HG03039 (cell line): ENCODE results near the gene ADRA2B.

ENCODE experiments used
- ATAC-seq: cut with Tn5 transposase; IDR thresholded peaks from one replicate; pipeline ENCODE4 v1.9.1; 2021; ENCODE audit warnings: mild to moderate bottlenecking, moderate library complexity; ENCODE audit not compliant: unreplicated experiment

The ADRA2B gene

DNA sequence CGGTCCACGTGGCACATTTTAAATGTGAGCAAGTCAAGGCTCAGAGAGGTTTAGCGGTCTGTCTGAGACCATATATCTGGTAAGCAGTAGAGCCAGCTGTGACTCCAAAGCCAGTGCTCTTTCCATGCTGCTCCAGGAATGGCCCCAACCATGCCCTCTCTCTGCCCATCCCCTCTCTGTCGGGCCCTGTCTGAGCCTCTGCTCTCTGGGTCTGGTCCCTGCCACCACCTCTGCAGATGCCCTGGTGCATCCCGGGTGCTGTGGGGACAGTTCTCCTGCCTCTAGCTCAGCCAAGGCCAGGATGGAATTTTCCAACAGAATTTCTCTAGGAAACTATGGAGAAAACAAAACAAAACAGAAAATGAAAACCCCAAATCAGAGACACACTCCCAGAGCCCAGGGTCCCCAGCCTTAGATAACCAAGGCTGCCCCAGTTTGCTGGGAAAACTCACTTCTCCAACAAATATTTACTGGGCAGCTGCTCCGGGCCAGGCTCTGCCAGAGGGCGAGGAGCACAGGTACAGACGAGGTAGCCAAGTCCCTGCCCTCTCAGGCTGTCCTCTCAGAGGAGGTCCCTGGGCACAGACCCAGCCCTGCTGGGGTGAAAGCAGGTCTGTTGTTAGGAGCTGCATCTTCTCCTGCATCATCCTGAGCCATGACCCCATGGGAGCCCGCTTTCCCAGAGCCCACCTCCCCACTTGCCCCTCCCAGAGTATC is 9.2 kb downstream of the ADRA2B start:
- ATAC-seq = no peak

GRCh38 chr2:96105994-96106715 is 10.2 kb downstream of the ADRA2B start:
- ATAC-seq = no peak

GRCh38 chr2:96105152-96105915 is 11.0 kb downstream of the ADRA2B start:
- ATAC-seq = no peak

GRCh38 chr2:96104487-96104861 is 11.9 kb downstream of the ADRA2B start:
- ATAC-seq = no peak

DNA sequence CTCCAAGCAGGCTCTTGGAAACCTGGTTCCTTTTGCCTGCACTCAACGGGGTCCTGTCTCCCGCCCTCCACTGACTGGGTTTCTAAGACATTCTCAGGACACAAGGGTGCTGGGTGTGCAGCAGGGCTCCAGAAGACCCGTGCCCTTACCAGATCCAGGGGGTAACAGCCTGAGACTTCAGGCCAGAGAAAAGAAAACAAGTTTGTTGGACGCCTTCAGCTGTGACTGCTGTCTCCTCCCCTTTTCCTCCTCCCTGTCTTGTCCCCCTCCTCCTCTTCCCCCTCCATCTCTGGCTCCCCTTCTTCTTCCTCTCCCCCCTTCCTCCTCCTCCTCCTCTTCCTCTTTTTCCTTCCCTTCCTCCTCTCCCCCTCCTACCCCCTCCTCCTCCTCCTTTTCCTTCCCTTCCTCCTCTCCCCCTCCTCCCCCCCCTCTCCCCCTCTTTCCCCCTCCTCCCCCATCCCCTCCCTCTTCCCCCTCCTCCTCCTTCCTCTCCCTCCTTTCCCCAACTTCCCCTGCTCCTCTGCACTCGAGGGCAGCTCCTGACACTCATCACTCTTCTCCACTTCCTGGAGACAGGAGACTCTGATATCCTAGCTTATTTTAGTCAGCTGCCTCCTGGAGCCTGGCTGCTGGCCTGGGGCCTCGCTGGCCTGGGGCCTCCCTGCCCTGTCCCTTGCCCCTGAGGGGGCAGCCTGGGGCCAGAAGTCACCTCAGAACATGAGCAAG is 12.4 kb downstream of the ADRA2B start:
- no peak for ATAC-seq

GRCh38 chr2:96103187-96103601 is 13.2 kb downstream of the ADRA2B start:
- ATAC-seq = no peak

GRCh38 chr2:96102596-96103186 is 13.7 kb downstream of the ADRA2B start:
- no peak for ATAC-seq

GRCh38 chr2:96100893-96101304 is 15.5 kb downstream of the ADRA2B start:
- ATAC-seq = no peak

DNA sequence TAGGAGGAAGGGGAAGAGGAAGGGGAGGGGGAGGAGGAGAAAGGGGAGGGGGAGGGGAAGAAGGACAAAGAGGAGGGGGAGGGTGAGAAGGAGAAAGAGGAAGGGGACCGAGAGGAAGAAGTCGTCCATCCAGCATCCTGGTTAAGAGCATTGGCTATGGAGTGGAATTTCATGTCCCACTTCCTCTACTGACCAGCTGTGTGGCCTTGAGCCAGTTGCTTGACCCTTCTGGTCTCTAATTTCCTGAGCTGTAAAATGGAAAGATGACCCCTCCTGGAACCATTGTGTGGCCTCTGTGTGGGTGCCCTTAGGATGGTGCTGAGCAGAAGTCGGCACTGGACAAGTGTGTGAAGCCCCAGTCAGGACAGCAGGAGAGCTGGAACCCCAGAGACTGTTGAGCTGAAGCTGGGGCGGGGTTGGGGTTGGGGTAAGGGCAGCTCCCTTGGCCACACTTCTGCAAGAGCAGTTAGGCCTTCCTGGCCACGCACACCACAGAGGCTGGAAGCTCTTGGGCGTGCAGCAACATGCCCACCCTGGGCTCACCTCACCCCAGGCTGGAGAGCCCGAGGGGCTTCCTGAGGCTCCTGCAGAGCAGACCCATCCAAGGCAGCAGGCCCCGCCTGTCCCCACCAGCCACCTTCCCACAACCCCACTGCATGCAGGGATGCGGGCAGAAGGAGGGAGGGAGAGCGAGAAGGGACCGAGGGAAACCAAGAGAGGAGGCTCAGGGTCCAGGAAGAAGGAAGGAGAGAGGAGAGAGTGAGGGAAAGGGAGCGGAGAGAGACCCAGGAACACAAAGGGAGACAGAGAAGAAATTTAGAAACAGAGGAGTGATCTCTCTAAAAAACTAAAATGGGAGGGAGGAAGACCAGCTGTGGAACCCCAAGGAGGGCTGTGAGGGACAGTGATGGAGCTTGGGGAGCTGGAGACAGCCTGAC is 16.2 kb downstream of the ADRA2B start:
- ATAC-seq = no peak

DNA sequence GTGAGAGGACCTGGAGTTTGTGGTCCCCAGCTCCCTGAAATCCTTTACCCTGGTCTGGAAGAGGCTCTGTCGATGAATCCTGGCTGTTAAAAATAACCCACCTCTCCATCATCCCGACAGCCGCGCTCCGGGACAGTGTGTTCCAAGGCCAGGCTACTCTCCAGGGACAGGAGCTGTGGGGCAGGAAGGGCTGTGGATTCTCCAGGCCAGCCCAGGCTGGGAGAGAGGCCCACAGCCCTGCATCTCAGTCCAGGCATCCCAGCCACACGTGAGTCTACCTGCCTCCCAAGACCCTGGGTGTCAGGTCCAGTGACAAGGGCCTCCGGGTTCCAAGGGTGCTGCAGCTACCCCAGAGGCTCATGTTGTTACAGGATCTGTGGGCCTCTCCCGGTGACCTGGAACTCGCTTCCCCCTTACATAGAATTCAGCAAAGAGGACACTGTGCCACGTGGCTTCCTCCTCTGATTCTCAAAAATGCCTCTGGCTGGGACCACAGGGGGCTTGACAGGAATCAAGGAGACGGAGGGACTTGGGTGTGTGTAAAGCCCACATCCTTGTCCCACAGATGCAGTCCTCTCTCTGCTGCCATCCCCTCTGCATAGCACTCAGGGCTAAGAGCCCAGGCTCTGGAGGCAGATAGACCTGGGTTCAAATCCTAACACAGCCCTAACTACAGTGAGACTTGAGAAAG is 17.3 kb downstream of the ADRA2B start:
- no peak for ATAC-seq

DNA sequence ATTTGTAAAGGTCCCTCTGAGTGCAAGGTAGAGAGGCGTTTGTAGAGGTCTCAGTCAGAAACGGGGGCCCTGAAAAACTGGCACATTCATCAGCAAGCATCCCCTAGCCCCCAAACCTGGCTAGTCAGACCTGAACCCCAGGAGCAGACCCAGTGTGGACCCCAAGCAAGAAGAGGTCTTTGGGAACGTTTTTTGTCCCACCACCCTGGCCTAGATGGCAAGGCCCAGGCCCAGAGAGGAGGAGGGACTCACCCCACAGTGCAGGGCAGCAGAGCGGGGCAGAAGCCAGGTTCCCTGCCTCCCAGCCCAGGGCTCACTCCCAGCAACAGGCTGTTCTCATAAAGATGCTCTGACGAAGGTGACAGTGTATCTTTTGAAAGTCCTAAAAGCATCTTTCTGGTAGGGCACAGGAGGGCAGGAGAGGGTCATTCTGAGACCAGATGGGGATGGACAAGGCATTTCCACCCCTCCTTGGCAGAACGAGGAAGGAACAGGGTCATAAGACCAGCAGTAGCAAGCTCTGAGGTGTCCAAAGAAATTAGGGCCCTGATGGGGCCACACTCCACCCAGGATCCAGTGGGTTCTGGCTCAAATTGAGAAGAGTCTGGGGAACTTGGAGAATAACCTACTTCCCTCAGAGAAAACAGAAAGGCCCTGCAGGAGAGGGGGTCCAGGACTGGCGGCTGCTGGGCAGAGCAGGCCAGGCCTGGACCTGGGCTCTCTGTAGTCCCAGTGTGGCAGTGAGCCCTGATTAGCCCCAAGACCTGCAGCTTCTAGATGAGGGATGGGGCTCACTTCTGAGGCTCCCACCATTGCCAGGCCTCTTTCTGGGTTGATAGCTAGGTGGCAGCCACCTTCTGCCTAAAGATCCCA is 18.2 kb downstream of the ADRA2B start:
- no peak for ATAC-seq

DNA sequence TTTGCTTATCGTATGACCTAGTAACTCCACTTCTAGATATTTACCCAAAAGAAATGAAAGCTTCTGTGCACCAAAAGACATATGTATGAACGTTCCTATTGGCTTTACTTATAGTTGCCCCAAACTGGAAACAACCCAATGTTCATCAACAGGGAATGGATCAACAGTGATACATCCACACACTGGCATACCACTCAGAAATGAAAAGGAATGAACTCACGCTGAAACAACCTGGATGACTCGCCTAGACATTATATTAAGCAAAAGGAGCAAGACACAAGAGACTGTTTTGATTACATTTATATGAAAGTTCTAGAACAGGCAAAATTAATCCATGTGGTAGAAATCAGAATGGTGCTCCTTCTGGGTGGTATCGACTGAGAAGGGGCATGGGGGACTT is 18.9 kb downstream of the ADRA2B start:
- ATAC-seq = no peak

- no peak for ATAC-seq
Measured at GRCh38 chr2:96095116-96095636, 21.2 kb downstream of the ADRA2B start.

GRCh38 chr2:96093528-96093927 is 22.8 kb downstream of the ADRA2B start:
- no peak for ATAC-seq

- ATAC-seq = no peak
Measured at GRCh38 chr2:96092951-96093350, 23.4 kb downstream of the ADRA2B start.

GRCh38 chr2:96092573-96092877 is 23.8 kb downstream of the ADRA2B start:
- ATAC-seq = no peak

DNA sequence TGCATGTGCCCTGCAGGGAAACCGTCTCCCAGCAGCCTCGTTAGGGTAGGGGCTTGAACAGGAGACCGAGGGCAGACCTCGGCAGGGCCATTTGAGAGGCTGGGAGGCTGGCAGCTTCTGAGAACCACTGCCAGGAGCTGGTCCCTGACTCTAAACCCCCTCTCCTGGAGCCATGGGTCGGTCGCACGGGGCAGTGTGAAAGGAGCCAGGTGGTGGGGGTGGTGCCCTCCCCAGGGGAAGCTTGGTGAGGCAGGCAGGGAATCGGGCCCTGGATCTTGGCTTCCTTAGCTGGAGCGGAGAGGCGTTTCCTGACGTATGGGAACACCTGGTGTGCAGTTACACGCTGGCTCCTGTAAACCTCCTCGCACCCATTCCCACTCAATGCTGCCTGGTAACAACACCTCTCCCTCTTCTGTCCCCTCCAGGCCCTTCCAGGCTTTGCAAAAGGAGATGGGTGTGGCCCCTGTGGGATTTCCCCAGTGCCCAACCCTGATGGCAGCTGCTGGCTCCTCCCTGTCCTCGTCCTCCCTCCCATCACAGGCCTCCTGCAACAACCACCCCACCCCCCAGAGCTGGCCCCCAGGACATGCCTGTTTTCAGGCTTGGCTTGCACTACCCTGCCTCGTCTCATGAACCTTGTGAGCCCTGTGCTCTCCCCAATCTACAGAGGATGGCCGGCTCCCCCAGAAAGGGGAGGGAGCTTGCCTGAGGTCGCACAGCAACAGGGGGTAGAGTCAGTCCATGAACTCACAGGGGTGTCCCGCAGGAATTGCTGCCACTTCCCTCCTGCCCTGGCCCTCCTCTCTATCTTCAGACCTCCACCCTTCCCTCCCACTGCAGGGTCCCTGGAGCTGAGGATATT is 24.4 kb downstream of the ADRA2B start:
- no peak for ATAC-seq
